ENCODE data around the gene C17orf113.

DNA sequence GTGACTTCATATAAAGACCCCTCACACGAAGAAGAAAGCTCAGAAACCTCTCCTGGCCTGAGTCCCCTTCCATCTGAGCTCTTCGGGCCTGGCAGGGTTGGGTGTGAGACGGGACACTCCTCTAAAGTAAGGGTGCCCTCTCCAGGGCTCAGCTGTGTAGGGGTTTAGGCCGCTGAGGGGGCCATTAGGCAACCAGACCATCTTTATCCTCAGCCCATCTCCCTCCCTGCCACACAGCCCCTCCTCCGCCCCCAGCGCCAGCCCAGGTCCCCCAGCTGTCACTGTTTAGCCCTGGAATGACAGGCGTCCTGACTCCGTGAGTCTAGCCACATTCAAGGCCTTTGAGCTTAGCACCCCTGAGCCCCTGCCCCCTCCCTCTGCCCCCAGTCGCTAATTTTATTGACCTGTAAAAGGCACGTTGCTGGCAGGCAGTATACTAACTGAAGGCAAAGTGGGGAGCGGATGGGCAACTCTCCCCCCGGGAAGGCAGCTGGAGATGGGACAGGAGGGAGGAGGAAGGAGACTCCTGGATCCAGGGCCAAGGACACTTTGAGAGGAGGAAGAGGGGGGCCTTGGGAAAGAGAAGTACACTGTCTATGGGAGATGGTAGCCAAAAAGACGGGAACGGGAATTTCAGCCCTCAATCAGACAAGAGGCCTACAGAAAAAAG, 48.5 kb upstream of the C17orf113 start:
- TF ChIP-seq CTCF (IDR thresholded peaks at IDR 0.05 in 8 of 11, conservative IDR thresholded peaks at IDR 0.05 in 3 of 11): no peak
- no peak for TF ChIP-seq POLR2A (IDR thresholded peaks at IDR 0.05)
- TF ChIP-seq POLR2AphosphoS5 (IDR thresholded peaks at IDR 0.05): no peak

Data from spleen (tissue), 7 donors.